AG09309 (cell line): ENCODE data around the gene NFATC2.
"Not testable (repeated sequence)": the region's sequence is repeated elsewhere in the genome, so short reads cannot be mapped to it uniquely, and the experiment has no call there.

Experiments
- DNase-seq: peaks from one replicate; pipeline ENCODE4 v3.0.0-alpha.2; 2010; ENCODE audit warnings: low read depth
- H3K4me3 ChIP-seq: 2 replicates; pipeline ENCODE4 v1.5.1; 2011; ENCODE audit warnings: mild to moderate bottlenecking, low read depth, low read length, moderate library complexity; ENCODE audit not compliant: control insufficient read depth
- CTCF ChIP-seq: IDR thresholded peaks from 2 replicates; pipeline ENCODE4 v1.5.1; 2011; ENCODE audit warnings: mild to moderate bottlenecking, low read depth, low read length, inconsistent platforms; ENCODE audit not compliant: insufficient read depth, control insufficient read depth; ENCODE audit errors: missing control alignments

The NFATC2 gene

GRCh38 chr20:51463560-51463959 is 79.0 kb downstream of the NFATC2 start:
- no peak for TF ChIP-seq CTCF
- no peak overlapping the region for H3K4me3 ChIP-seq
- DNase-seq: no peak

DNA sequence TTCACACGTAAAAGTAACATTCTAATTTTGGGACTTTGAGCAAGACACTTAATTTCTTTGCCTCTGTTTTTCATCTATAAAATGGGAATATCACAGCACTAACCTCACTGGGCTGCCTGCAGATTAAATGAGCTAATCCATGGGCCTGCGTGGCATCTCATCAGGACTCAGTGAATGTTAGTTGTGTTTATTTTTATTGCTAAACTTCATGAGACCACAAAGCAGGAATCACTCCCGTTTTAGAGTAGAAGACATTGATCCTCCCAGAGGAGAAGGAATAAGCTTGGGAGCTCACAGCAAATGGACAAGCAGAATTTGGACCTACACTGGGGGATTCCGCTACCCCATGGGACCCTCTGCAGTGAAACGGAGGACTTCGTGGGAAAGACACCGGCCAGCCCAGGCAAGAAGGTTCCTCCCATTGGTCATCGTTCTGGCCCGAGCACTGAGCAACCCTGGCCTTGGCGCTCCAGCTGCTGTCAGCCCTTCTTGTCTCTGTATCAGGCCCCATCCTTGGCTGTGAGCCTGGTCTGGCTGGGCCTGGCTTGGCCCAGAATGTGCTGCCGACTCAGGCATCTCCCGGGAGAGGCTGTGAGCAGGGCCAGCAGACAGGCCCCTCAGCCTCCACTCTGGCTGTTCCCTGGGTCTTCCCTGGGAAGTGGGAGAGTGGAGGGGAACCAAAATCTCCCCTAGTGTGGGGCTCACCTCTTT is 79.8 kb downstream of the NFATC2 start:
- no peak overlapping the region for H3K4me3 ChIP-seq
- DNase-seq: no peak
- no peak for TF ChIP-seq CTCF

DNA sequence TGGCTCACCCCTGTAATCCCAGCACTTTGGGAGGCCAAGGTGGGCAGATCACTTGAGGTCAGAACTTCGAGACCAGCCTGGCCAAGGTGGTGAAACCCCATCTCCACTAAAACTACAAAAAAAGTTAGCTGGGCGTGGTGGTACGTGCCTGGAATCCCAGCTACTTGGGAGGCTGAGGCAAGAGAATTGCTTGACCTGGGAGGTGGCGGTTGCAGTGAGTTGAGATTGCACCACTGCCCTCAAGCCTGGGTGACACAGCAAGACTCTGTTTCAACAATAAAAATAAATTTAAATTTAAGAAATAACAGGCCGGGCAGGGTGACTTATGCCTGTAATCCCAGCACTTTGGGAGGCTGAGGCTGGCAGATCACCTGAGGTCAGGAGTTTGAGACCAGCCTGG is 80.7 kb downstream of the NFATC2 start:
- not testable (repeated sequence) for DNase-seq, H3K4me3 ChIP-seq

GRCh38 chr20:51461306-51461705 is 81.2 kb downstream of the NFATC2 start:
- DNase-seq: no peak
- no peak for TF ChIP-seq CTCF
- H3K4me3 ChIP-seq: no peak overlapping the region

- TF ChIP-seq CTCF: no peak
- H3K4me3 ChIP-seq: no peak overlapping the region
- DNase-seq: no peak
These were observed 81.8 kb downstream of the NFATC2 start for GRCh38 chr20:51460569-51461265.

DNA sequence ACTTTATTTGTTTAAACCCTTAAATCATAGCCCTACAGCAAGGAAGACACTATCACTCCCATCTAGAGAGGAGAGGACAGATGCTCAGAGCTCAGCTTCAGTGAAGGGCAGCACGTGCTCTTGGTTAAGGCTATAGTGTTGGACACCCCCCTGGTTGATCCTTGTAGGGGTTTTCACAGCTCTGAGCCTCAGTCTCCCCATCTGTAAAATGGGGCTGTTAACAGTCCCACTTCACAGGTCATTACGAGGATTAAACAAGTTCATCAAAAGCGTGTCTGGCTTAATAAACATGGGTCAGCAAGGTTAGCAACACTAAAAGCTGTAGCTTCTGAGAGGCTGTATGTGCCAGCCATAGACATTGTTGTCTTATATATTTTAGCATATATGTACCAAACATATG is 82.4 kb downstream of the NFATC2 start:
- no peak overlapping the region for H3K4me3 ChIP-seq
- TF ChIP-seq CTCF: no peak
- DNase-seq: no peak

DNA sequence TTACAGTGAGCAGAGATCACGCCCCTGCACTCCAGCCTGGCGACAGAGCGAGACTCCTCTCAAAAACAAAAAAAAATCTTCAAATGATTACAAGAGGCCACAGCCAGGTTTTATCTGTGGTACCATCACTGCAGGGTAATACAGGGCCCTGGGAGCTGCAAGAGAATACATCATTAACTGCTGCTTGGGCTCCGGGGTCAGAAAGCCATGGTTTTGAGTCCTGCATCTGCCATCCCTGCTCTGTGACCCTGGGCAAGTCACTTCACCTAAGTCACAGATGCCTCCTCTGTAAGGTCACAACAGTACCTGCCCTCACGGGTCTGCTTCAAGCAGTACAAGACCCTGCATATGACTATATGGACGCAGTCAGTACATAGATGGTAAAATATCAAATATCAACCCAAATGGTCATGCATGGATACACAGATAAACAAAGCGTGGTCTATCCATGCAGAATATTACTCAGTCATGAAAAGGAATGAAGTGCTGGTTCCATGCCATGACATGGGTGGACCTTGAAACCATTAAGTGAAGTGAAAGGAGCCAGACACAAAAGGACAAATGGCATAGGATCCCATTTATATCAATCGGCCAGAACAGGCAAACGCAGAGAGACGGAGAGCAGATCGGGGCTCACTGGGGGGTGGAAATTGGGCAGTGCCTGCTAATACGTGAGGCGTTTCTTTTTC is 83.6 kb downstream of the NFATC2 start:
- DNase-seq: no peak
- TF ChIP-seq CTCF: no peak
- no peak overlapping the region for H3K4me3 ChIP-seq
